ENCODE results near the gene CSNK1A1L.

Gene CSNK1A1L

DNA sequence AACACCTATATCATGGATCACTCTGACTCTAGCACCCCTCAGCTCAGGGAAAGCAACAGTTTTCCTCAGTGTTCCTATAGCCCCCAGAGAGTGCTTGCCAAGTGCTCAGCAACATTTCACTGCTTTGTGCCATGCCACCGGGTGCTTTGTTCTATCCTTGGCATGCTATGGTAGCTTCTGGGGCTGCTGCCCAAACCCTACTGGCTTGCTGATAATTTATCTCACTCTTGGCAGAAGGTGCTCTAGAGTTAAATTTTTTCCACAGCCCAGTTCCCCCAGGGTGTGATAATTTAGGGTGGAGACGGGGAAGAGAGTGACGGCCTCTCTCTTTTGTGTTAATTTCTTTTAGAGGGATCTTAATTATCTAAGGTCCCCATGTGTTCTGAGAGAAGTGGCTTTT, 12.6 kb upstream of the CSNK1A1L start:
- H2AFZ ChIP-seq (ENCODE audit: low read depth, low read length, severe bottlenecking): no peak overlapping the region
- no peak overlapping the region for H3K27ac ChIP-seq (ENCODE audit: low read depth, low read length)
- H3K9me3 ChIP-seq (ENCODE audit: insufficient read depth, low read length): no peaks in the 10 kb centered on the region
- no peaks in the 10 kb centered on the region for H3K79me2 ChIP-seq (ENCODE audit: insufficient read depth, low read length)
- no peak for TF ChIP-seq EZH2phosphoT487 (conservative IDR thresholded peaks at IDR 0.05; ENCODE audit: low read length)
- TF ChIP-seq, protein P1, sequence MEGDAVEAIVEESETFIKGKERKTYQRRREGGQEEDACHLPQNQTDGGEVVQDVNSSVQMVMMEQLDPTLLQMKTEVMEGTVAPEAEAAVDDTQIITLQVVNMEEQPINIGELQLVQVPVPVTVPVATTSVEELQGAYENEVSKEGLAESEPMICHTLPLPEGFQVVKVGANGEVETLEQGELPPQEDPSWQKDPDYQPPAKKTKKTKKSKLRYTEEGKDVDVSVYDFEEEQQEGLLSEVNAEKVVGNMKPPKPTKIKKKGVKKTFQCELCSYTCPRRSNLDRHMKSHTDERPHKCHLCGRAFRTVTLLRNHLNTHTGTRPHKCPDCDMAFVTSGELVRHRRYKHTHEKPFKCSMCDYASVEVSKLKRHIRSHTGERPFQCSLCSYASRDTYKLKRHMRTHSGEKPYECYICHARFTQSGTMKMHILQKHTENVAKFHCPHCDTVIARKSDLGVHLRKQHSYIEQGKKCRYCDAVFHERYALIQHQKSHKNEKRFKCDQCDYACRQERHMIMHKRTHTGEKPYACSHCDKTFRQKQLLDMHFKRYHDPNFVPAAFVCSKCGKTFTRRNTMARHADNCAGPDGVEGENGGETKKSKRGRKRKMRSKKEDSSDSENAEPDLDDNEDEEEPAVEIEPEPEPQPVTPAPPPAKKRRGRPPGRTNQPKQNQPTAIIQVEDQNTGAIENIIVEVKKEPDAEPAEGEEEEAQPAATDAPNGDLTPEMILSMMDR (IDR thresholded peaks at IDR 0.05; ENCODE audit: insufficient read depth, low read length, poor library complexity, severe bottlenecking): no peak
- no peaks in the 10 kb centered on the region for H3K27me3 ChIP-seq (ENCODE audit: low read length)
- H3K4me3 ChIP-seq (ENCODE audit: insufficient read depth, low read length, poor library complexity, severe bottlenecking): no peak overlapping the region
- H3F3A ChIP-seq (ENCODE audit: insufficient read depth): no peaks in the 10 kb centered on the region
- no peaks in the 10 kb centered on the region for H4K20me1 ChIP-seq (ENCODE audit: low read depth, low read length)
- no peaks in the 10 kb centered on the region for H3K36me3 ChIP-seq (ENCODE audit: low read length)
- H3K9ac ChIP-seq (ENCODE audit: low read length): no peak overlapping the region
- no peaks in the 10 kb centered on the region for H3K9me2 ChIP-seq (replicated peaks; ENCODE audit: insufficient read depth, low read length)
- H3K4me2 ChIP-seq (ENCODE audit: low read depth, low read length, poor library complexity, severe bottlenecking): no peak overlapping the region

- Histone ChIP-seq H3K4me3 (ENCODE audit: insufficient read depth, low read length, poor library complexity, severe bottlenecking) (no peak overlapping the region), H3K9me2 (replicated peaks; ENCODE audit: insufficient read depth, low read length) (no peaks in the 10 kb centered on the region), H3K4me2 (ENCODE audit: low read depth, low read length, poor library complexity, severe bottlenecking) (no peak overlapping the region), H3K9me3 (ENCODE audit: insufficient read depth, low read length) (no peaks in the 10 kb centered on the region), H4K20me1 (ENCODE audit: low read depth, low read length) (no peaks in the 10 kb centered on the region), H3K27ac (ENCODE audit: low read depth, low read length) (no peak overlapping the region), H3K36me3 (ENCODE audit: low read length) (no peaks in the 10 kb centered on the region), H3K79me2 (ENCODE audit: insufficient read depth, low read length) (no peaks in the 10 kb centered on the region), H3K27me3 (ENCODE audit: low read length) (no peaks in the 10 kb centered on the region), H2AFZ (ENCODE audit: low read depth, low read length, severe bottlenecking) (no peak overlapping the region), H3K9ac (ENCODE audit: low read length) (no peak overlapping the region), H3F3A (ENCODE audit: insufficient read depth) (no peaks in the 10 kb centered on the region)
- no peak for TF ChIP-seq EZH2phosphoT487 (conservative IDR thresholded peaks at IDR 0.05; ENCODE audit: low read length)
Measured at GRCh38 chr13:37114250-37114649, 8.8 kb upstream of the CSNK1A1L start.

DNA sequence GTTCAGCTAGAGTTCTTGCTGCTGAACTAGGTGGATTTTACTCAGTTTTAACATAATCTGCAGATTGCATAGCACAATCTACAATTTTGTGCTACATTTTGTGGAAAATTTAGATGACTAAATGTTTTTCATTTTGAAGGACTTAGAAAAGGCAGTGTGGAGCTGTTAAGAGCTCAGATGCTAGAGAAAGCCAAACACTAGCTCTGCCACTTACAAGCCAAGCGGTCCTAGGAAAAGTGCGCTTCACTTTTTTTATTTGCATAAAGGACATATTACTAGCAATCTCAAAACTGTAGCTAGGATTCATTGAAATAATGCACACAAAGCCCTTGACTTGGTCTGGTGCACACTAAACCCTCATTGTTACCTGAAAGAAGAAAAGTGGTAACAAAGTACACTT, 8.1 kb upstream of the CSNK1A1L start:
- Histone ChIP-seq H3K79me2 (ENCODE audit: insufficient read depth, low read length) (no peaks in the 10 kb centered on the region), H3K27me3 (ENCODE audit: low read length) (no peaks in the 10 kb centered on the region), H3K27ac (ENCODE audit: low read depth, low read length) (no peak overlapping the region), H3K9ac (ENCODE audit: low read length) (no peak overlapping the region), H4K20me1 (ENCODE audit: low read depth, low read length) (no peaks in the 10 kb centered on the region), H2AFZ (ENCODE audit: low read depth, low read length, severe bottlenecking) (no peak overlapping the region), H3K9me3 (ENCODE audit: insufficient read depth, low read length) (no peaks in the 10 kb centered on the region), H3F3A (ENCODE audit: insufficient read depth) (no peaks in the 10 kb centered on the region), H3K9me2 (replicated peaks; ENCODE audit: insufficient read depth, low read length) (no peaks in the 10 kb centered on the region), H3K4me2 (ENCODE audit: low read depth, low read length, poor library complexity, severe bottlenecking) (no peak overlapping the region), H3K4me3 (ENCODE audit: insufficient read depth, low read length, poor library complexity, severe bottlenecking) (no peak overlapping the region), H3K36me3 (ENCODE audit: low read length) (no peaks in the 10 kb centered on the region)
- no peak for TF ChIP-seq EZH2phosphoT487 (conservative IDR thresholded peaks at IDR 0.05; ENCODE audit: low read length)
- TF ChIP-seq, protein P1 (IDR thresholded peaks at IDR 0.05; ENCODE audit: insufficient read depth, low read length, poor library complexity, severe bottlenecking): no peak

DNA sequence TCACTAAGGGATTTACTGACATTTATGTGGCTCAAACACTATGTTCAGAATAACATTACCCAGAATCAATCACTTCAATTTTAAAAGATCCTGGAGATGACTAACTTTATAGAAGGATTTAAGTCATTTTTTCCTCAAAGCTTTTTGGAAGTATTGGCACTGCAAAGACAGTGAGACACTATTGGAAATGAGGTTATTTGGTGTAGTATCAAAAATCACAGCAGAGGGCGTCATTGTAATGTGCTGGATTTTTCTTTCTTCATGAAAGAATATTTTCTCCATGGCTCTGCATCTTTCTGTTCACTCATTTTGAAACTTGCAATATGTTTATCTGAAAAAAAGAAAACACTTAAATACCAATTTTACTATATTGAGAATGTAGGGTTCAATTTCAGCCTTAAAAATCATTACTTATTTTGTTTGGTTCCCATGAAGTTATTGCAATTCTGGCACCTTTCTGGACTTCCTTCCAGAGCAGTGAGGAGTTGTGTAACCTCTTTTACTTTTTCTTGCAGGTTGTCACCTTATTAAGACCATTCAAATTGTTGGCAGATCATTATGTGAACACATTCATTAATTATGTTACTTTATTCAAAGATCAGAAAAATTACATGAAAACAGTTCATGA, 3.7 kb upstream of the CSNK1A1L start:
- Histone ChIP-seq H3K36me3 (ENCODE audit: low read length) (no peaks in the 10 kb centered on the region), H3K9ac (ENCODE audit: low read length) (no peak overlapping the region), H3K27ac (ENCODE audit: low read depth, low read length) (no peak overlapping the region), H3F3A (ENCODE audit: insufficient read depth) (no peaks in the 10 kb centered on the region), H3K27me3 (ENCODE audit: low read length) (no peaks in the 10 kb centered on the region), H2AFZ (ENCODE audit: low read depth, low read length, severe bottlenecking) (no peak overlapping the region), H3K4me3 (ENCODE audit: insufficient read depth, low read length, poor library complexity, severe bottlenecking) (no peak overlapping the region), H4K20me1 (ENCODE audit: low read depth, low read length) (no peaks in the 10 kb centered on the region), H3K79me2 (ENCODE audit: insufficient read depth, low read length) (no peaks in the 10 kb centered on the region), H3K4me2 (ENCODE audit: low read depth, low read length, poor library complexity, severe bottlenecking) (no peak overlapping the region), H3K9me2 (replicated peaks; ENCODE audit: insufficient read depth, low read length) (no peaks in the 10 kb centered on the region), H3K9me3 (ENCODE audit: insufficient read depth, low read length) (no peaks in the 10 kb centered on the region)
- TF ChIP-seq, protein P1 (IDR thresholded peaks at IDR 0.05; ENCODE audit: insufficient read depth, low read length, poor library complexity, severe bottlenecking): peak; percentile 31
- TF ChIP-seq EZH2phosphoT487 (conservative IDR thresholded peaks at IDR 0.05; ENCODE audit: low read length): no peak
